Ascending aorta (tissue), 2 donors: ENCODE measurements around the gene MAN1C1. TPM values are rescaled to one million over a fixed set of nuclear protein-coding genes. Genes with fewer than 3 reads are reported as not detected.

ENCODE experiments used
- DNase-seq, 2 donors: peaks; one replicate each; pipeline ENCODE4 v3.0.0-alpha.2; 2019; ENCODE audit warnings: low spot score in 2 of 2
- H3K27ac ChIP-seq, 2 donors: fragments of 200-600 bp; sonication (generic); one replicate each; pipeline ENCODE4 v1.5.1; 2016 to 2017; ENCODE audit warnings: mild to moderate bottlenecking in 1 of 2
- H3K27me3 ChIP-seq: fragments of 200-600 bp; sonication (generic); one replicate; pipeline ENCODE4 v1.5.1; 2017
- H3K36me3 ChIP-seq, 2 donors: fragments of 200-600 bp; sonication (generic); one replicate each; pipeline ENCODE4 v1.5.1; 2016
- H3K4me1 ChIP-seq, 2 donors: fragments of 200-600 bp; sonication (generic); one replicate each; pipeline ENCODE4 v1.5.1; 2016 to 2017; ENCODE audit warnings: mild to moderate bottlenecking in 1 of 2
- H3K4me3 ChIP-seq, 2 donors: fragments of 200-600 bp; sonication (generic); one replicate each; pipeline ENCODE4 v1.5.1; 2016 to 2017; ENCODE audit warnings: mild to moderate bottlenecking in 1 of 2
- H3K9me3 ChIP-seq, 2 donors: fragments of 200-600 bp; sonication (generic); one replicate each; pipeline ENCODE4 v1.5.1; 2016
- CTCF ChIP-seq, 3 experiments: fragments of 200-600 bp in 2 of 3; fragments of 450-650 bp in 1 of 3; sonication (generic) in 2 of 3; IDR thresholded peaks; one replicate each; pipeline ENCODE4 v1.5.1; 2016 to 2019; ENCODE audit warnings: antibody characterized with exemption in 3 of 3, mild to moderate bottlenecking in 1 of 3, moderate library complexity in 1 of 3
- intact Hi-C: fragments of 100-400 bp; cut with DNase I; formaldehyde crosslinking; loops from one replicate; pipeline ENCODE4 v1.15.1; 2023
- total RNA-seq: library from RNA; depleted of rRNA; stranded (reverse); fragments of >200 nt; gene quantifications from one replicate; pipeline ENCODE4 v1.1.0, GENCODE V29; 2016

Gene MAN1C1
- total RNA-seq, 1 donor from 2014 or later, result 14.3 TPM

DNA sequence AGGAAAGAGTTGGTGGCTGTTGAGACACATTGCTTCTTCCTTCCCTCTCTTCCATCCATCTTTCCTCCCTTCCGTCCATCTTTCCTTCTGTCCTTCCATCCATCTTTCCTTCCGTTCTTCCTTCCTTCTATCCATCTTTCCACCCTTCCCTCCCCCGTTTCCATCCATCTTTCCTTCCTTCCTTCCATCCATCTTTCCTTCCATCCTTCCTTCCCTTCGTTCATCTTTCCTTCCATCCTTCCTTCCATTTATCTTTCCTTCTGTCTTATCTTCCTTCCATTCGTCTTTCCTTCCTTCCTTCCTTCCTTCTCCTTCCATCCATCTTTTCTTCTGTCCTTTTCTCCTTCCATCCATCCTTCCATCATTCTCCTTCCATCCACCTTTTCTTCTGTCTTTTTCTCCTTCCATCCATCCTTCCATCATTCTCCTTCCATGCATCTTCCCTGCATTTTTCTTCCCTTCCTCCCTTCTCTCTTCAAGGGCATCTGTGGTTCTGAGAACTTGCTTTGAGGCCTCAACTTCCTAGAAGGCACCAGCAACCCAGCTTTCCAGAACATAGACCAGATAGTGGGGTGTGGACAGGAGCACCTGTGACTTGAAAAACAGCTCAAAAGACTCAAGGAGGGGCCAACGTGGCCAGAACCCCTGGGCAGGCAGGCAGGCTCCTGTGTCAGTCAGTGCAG is 134.5 kb downstream of the MAN1C1 start:
- peaks cover 0 to 7% of the 10 kb centered on the region in 2 donors for H3K36me3 ChIP-seq
- TF ChIP-seq CTCF (IDR thresholded peaks at IDR 0.05), result no peak
- no peak overlapping the region for H3K4me3 ChIP-seq
- H3K27me3 ChIP-seq, result no peaks in the 10 kb centered on the region
- H3K27ac ChIP-seq, result no peak overlapping the region
- intact Hi-C loops, result no loop called here
- no peaks in the 10 kb centered on the region for H3K4me1 ChIP-seq
- no peak for DNase-seq
- no peaks in the 10 kb centered on the region for H3K9me3 ChIP-seq

- no peaks in the 10 kb centered on the region for H3K27me3 ChIP-seq
- no peaks in the 10 kb centered on the region for H3K9me3 ChIP-seq
- intact Hi-C loops, result no loop called here
- TF ChIP-seq CTCF (IDR thresholded peaks at IDR 0.05), result no peak
- no peak for DNase-seq
- H3K36me3 ChIP-seq, result peaks cover 3 to 7% of the 10 kb centered on the region in 2 donors
- H3K4me1 ChIP-seq, result no peaks in the 10 kb centered on the region
- no peak overlapping the region for H3K4me3 ChIP-seq
- no peak overlapping the region for H3K27ac ChIP-seq
Observed at GRCh38 chr1:25754470-25755181, 138.0 kb downstream of the MAN1C1 start.

GRCh38 chr1:25755475-25756125 is 139.0 kb downstream of the MAN1C1 start:
- H3K9me3 ChIP-seq, result no peaks in the 10 kb centered on the region
- intact Hi-C loops, result no loop called here
- H3K4me3 ChIP-seq, result no peak overlapping the region
- peaks cover 6 to 7% of the 10 kb centered on the region in 2 donors for H3K36me3 ChIP-seq
- no peaks in the 10 kb centered on the region for H3K27me3 ChIP-seq
- H3K27ac ChIP-seq, result no peak overlapping the region
- TF ChIP-seq CTCF (IDR thresholded peaks at IDR 0.05), result no peak
- no peaks in the 10 kb centered on the region for H3K4me1 ChIP-seq
- DNase-seq, result no peak

DNA sequence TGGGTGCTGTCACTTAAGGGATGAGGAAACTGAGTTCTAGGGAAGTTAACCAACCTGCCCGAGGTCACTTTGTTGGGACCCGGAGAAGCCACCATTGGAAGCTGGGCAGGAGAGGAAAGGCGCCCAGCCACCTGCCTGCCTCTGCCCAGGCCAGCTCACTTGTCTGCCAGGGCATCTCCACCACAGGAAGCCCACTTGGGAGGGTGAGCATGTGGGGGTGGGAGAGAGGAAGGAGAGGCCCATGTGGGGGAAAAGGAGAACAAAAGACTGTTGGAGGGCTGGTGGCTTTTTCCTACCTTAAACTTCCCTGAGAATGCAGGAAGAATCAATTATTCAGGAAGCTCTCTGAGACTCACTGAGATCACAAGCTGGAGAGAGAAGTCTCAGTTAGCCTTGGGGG is 139.6 kb downstream of the MAN1C1 start:
- no peaks in the 10 kb centered on the region for H3K4me1 ChIP-seq
- no peak overlapping the region for H3K4me3 ChIP-seq
- no peaks in the 10 kb centered on the region for H3K9me3 ChIP-seq
- intact Hi-C loops, result no loop called here
- H3K36me3 ChIP-seq, result peaks cover 6 to 7% of the 10 kb centered on the region in 2 donors
- no peak for DNase-seq
- no peak overlapping the region for H3K27ac ChIP-seq
- no peaks in the 10 kb centered on the region for H3K27me3 ChIP-seq
- TF ChIP-seq CTCF (IDR thresholded peaks at IDR 0.05), result no peak

- Histone ChIP-seq H3K9me3 (no peaks in the 10 kb centered on the region), H3K27me3 (no peaks in the 10 kb centered on the region), H3K36me3 (peaks cover 6 to 7% of the 10 kb centered on the region in 2 donors), H3K4me3 (no peak overlapping the region), H3K4me1 (no peaks in the 10 kb centered on the region), H3K27ac (no peak overlapping the region)
- intact Hi-C loops, result no loop called here
- DNase-seq, result no peak
- TF ChIP-seq CTCF (IDR thresholded peaks at IDR 0.05), result no peak
Observed at GRCh38 chr1:25757151-25757845, 140.7 kb downstream of the MAN1C1 start.
